Measurements from ENCODE around the gene SPCS1. TPM values are rescaled to one million over a fixed set of nuclear protein-coding genes. Genes with fewer than 3 reads are reported as not detected.
A peak's percentile ranks its signal among the peaks of the same experiment; 100 is the strongest.

The SPCS1 gene
- total and polyA plus RNA-seq, 8 donors = 0.58 to 332 (median 84.8) TPM

DNA sequence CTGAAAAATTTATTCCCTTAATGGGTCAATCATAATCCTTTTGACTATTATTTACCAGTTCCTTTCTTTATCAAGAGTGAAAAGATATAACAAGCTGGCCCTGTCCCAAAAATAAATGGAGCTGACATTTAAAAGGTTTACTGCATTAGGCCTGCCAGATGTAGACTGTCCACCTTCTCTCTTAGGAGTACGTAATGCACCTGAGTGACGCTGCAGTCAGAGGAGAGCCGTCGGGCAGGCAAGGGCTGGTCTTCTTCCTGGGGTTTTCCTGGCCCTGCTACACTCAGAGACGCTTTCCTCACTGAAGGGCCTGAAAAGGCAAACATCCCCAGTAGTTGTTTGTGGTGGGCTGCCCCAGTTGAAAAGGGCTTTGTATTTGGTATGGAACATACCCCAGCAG, 37.2 kb downstream of the SPCS1 start:
- Histone ChIP-seq H3K4me3 (no peak overlapping the region), H3K27ac (peak overlapping the region; percentile 19 to 58 (median 43)), H3K4me1 (no peaks in the 10 kb centered on the region), H3K9me3 (no peaks in the 10 kb centered on the region), H3K36me3 (peaks cover 40 to 100% (median 100%) of the 10 kb centered on the region in 4 donors), H3K27me3 (no peaks in the 10 kb centered on the region)
- intact Hi-C loops (cut with DNase I; ENCODE audit: low total_unique reads) = loop anchor here (10.0 kb wide), 1 partner anchor 332 kb away; no protein-coding TSS in a partner anchor
- DNase-seq = peak in 1 of 2 donors; percentile 48
- TF ChIP-seq EP300 (IDR thresholded peaks at IDR 0.05) (no peak), POLR2AphosphoS5 (IDR thresholded peaks at IDR 0.05) (no peak), POLR2A (IDR thresholded peaks at IDR 0.05) (no peak)
- 34 to 46% (median 42%) methylated on average over 5 of the region's 5 CpGs for WGBS, 5 donors

- no peaks in the 10 kb centered on the region for H3K4me1 ChIP-seq
- H3K27ac ChIP-seq = peak overlapping the region in 4 of 5 donors; percentile 19 to 58 (median 37)
- intact Hi-C loops (cut with DNase I; ENCODE audit: low total_unique reads) = loop anchor here (10.0 kb wide), 1 partner anchor 331 kb away; no protein-coding TSS in a partner anchor
- H3K9me3 ChIP-seq = no peaks in the 10 kb centered on the region
- no peak overlapping the region for H3K4me3 ChIP-seq
- TF ChIP-seq EP300 (IDR thresholded peaks at IDR 0.05) (no peak), POLR2A (IDR thresholded peaks at IDR 0.05) (no peak), CTCF (IDR thresholded peaks at IDR 0.05) (no peak)
- H3K27me3 ChIP-seq = no peaks in the 10 kb centered on the region
- WGBS, 5 donors = 64 to 90% (median 71%) methylated on average over 2 of the region's 2 CpGs
- DNase-seq = no peak
- H3K36me3 ChIP-seq = peaks cover 40 to 100% (median 99%) of the 10 kb centered on the region in 4 donors
Observed at GRCh38 chr3:52743721-52744120, 37.8 kb downstream of the SPCS1 start.

DNA sequence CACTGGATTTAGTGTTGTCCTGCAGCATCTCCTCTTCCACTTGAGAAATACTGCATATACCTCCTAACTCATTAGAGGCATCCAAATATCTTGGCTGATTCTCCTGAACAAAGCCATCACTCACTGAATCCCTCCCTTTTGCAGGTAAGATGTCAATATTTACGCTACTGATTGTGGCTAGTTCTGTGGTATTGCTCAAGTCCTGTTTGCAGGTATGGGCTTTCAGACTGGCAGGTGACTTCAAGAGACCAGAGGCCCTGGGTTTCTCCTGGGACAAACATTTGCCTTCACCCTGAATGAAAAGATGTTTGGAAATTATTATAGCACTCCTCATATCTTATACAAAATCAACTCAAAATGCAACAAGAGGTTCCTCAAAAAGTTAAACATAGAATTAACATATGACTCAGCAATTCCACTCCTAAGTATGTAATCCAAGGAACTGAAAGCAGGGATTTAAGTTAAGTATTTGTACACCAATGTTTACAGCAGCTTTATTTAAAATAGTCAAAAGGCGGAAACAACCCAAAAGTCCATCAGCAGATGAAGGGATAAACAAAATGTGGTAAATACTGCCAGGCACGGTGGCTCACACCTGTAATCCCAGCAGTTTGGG, 46.2 kb downstream of the SPCS1 start:
- no peak for DNase-seq
- peaks cover 38 to 97% (median 94%) of the 10 kb centered on the region in 4 donors for H3K36me3 ChIP-seq
- no peaks in the 10 kb centered on the region for H3K27me3 ChIP-seq
- peaks cover 0 to 10% (median 3%) of the 10 kb centered on the region in 4 donors for H3K4me1 ChIP-seq
- peak overlapping the region in 2 of 5 donors; percentile 35 to 46 for H3K27ac ChIP-seq
- H3K4me3 ChIP-seq = no peak overlapping the region
- TF ChIP-seq EP300 (IDR thresholded peaks at IDR 0.05) (no peak), POLR2AphosphoS5 (IDR thresholded peaks at IDR 0.05) (peak in 1 of 3 donors; percentile 42)
- 61 to 75% (median 65%) methylated on average over 3 of the region's 3 CpGs for WGBS, 5 donors
- intact Hi-C loops (cut with DNase I; ENCODE audit: low total_unique reads) = no loop called here
- H3K9me3 ChIP-seq = no peaks in the 10 kb centered on the region

GRCh38 chr3:52754373-52754772, 48.5 kb downstream of the SPCS1 start:
- Histone ChIP-seq H3K27ac (no peak overlapping the region), H3K27me3 (no peaks in the 10 kb centered on the region), H3K9me3 (no peaks in the 10 kb centered on the region), H3K4me3 (no peak overlapping the region), H3K36me3 (peaks cover 36 to 98% (median 94%) of the 10 kb centered on the region in 4 donors), H3K4me1 (peaks cover 0 to 10% (median 3%) of the 10 kb centered on the region in 4 donors)
- intact Hi-C loops (cut with DNase I; ENCODE audit: low total_unique reads) = no loop called here
- no peak for TF ChIP-seq POLR2AphosphoS5 (IDR thresholded peaks at IDR 0.05)
- no peak for TF ChIP-seq POLR2A (IDR thresholded peaks at IDR 0.05)
- TF ChIP-seq EP300 (IDR thresholded peaks at IDR 0.05) = no peak
- TF ChIP-seq CTCF (IDR thresholded peaks at IDR 0.05) = no peak
- DNase-seq = no peak
- 92 to 97% (median 95%) methylated on average over 4 of the region's 4 CpGs for WGBS, 5 donors

DNA sequence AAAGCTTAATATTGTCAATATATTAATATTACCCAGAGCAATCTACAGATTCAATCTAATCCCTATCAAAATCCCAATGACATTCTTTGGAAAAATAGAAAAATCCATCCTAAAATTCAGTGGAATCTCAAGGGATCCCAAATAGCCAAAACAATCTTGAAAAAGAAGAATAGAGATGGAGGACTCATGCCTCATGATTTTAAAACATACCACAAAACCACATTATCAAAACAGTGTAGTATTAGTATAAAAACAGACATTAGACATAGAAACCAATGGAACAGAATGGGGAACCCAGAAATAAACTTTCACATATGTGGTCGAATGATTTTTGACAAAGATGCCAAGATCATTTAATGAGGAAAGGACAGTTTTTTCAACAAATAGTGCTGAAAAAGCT, 50.2 kb downstream of the SPCS1 start:
- TF ChIP-seq EP300 (IDR thresholded peaks at IDR 0.05) (no peak), POLR2A (IDR thresholded peaks at IDR 0.05) (no peak), POLR2AphosphoS5 (IDR thresholded peaks at IDR 0.05) (no peak), CTCF (IDR thresholded peaks at IDR 0.05) (no peak)
- Histone ChIP-seq H3K4me1 (peaks cover 0 to 10% (median 3%) of the 10 kb centered on the region in 4 donors), H3K9me3 (no peaks in the 10 kb centered on the region), H3K27ac (no peak overlapping the region), H3K27me3 (no peaks in the 10 kb centered on the region), H3K36me3 (peaks cover 29 to 98% (median 94%) of the 10 kb centered on the region in 4 donors), H3K4me3 (no peak overlapping the region)
- intact Hi-C loops (cut with DNase I; ENCODE audit: low total_unique reads) = no loop called here
- no peak for DNase-seq
- 93 to 97% (median 95%) methylated on average over 1 of the region's 1 CpG for WGBS, 5 donors

Small RNAs within 50 kb of the gene (small RNA-seq; reads per million reads assigned to genes)
- 0 reads per million in 4 donors for gene AC006254.2
- 4,850 to 17,577 (median 6,137) reads per million in 4 donors for gene RF00569
- gene RF01183 = 0 reads per million in 4 donors
- 0 to 0.15 (median 0) reads per million in 4 donors for gene SNORD19
- gene SNORD19B = 0 reads per million in 4 donors
- gene SNORD69 = 4,736 to 8,950 (median 5,844) reads per million in 4 donors

Other genes with a start within 250 kb of the SPCS1 start
- 100 to 1,000 TPM in 2 of 5 donors, 10 to 100 TPM in 3; 51.6 to 295 (median 79.9) TPM for gene STAB1, start 210.8 kb upstream of the SPCS1 start, total RNA-seq
- gene STAB1, start 210.8 kb upstream of the SPCS1 start, polyA plus RNA-seq = 10 to 100 TPM; 33.7 to 55.3 (median 48.6) TPM
- 10 to 100 TPM in 4 of 5 donors, 1 to 10 TPM in 1; 4.6 to 26.8 (median 19.5) TPM for gene NT5DC2, start 172.2 kb upstream of the SPCS1 start, total RNA-seq
- gene NT5DC2, start 172.2 kb upstream of the SPCS1 start, polyA plus RNA-seq = 10 to 100 TPM; 15.6 to 56.2 (median 27.7) TPM
- gene UQCC5, start 169.5 kb upstream of the SPCS1 start, total RNA-seq = 10 to 100 TPM in 1 of 5 donors, 1 to 10 TPM in 2, not detected in 2; 1.3 to 26.3 (median 2.8) TPM
- gene UQCC5, start 169.5 kb upstream of the SPCS1 start, polyA plus RNA-seq = 10 to 100 TPM; 22.7 to 58.5 (median 25.3) TPM
- gene PBRM1, start 20.2 kb upstream of the SPCS1 start, total RNA-seq = 100 to 1,000 TPM in 3 of 5 donors, 10 to 100 TPM in 2; 55.0 to 130 (median 105) TPM
- 1 to 10 TPM; 6.0 to 8.4 (median 7.8) TPM for gene PBRM1, start 20.2 kb upstream of the SPCS1 start, polyA plus RNA-seq
- 100 to 1,000 TPM in 1 of 5 donors, 10 to 100 TPM in 3, 1 to 10 TPM in 1; 5.8 to 114 (median 88.9) TPM for gene GNL3, start 20.1 kb upstream of the SPCS1 start, total RNA-seq
- gene GNL3, start 20.1 kb upstream of the SPCS1 start, polyA plus RNA-seq = 10 to 100 TPM; 37.9 to 69.1 (median 55.3) TPM
- 10 to 100 TPM in 4 of 5 donors, 1 to 10 TPM in 1; 9.4 to 81.9 (median 23.5) TPM for gene GLT8D1, start 315 bp upstream of the SPCS1 start, total RNA-seq
- gene GLT8D1, start 315 bp upstream of the SPCS1 start, polyA plus RNA-seq = 10 to 100 TPM; 19.9 to 29.8 (median 24.7) TPM
- 10 to 100 TPM in 4 of 5 donors, 1 to 10 TPM in 1; 7.1 to 30.7 (median 24.2) TPM for gene NEK4, start 64.8 kb downstream of the SPCS1 start, total RNA-seq
- gene NEK4, start 64.8 kb downstream of the SPCS1 start, polyA plus RNA-seq = 1 to 10 TPM; 4.3 to 8.2 (median 6.3) TPM
- not detected for gene ITIH1, start 71.5 kb downstream of the SPCS1 start, total RNA-seq
- 1 to 10 TPM in 1 of 3 donors, not detected in 2; 1.9 TPM for gene ITIH1, start 71.5 kb downstream of the SPCS1 start, polyA plus RNA-seq
- 100 to 1,000 TPM in 1 of 5 donors, 1 to 10 TPM in 3, not detected in 1; 1.1 to 210 (median 6.4) TPM for gene ITIH3, start 88.7 kb downstream of the SPCS1 start, total RNA-seq
- 10 to 100 TPM in 1 of 3 donors, under 1 TPM in 1, not detected in 1; 0.19 to 14.4 TPM for gene ITIH3, start 88.7 kb downstream of the SPCS1 start, polyA plus RNA-seq
- gene ITIH4, start 124.6 kb downstream of the SPCS1 start, total RNA-seq = 100 to 1,000 TPM in 1 of 5 donors, 10 to 100 TPM in 2, 1 to 10 TPM in 2; 1.7 to 300 (median 20.9) TPM
- gene ITIH4, start 124.6 kb downstream of the SPCS1 start, polyA plus RNA-seq = 10 to 100 TPM in 2 of 3 donors, 1 to 10 TPM in 1; 7.1 to 41.7 (median 16.2) TPM
- gene MUSTN1, start 128.9 kb downstream of the SPCS1 start, total RNA-seq = 10 to 100 TPM in 1 of 5 donors, 1 to 10 TPM in 2, not detected in 2; 1.8 to 24.1 (median 4.5) TPM
- 10 to 100 TPM; 12.9 to 45.5 (median 17.9) TPM for gene MUSTN1, start 128.9 kb downstream of the SPCS1 start, polyA plus RNA-seq
- 100 to 1,000 TPM in 1 of 5 donors, 10 to 100 TPM in 3, 1 to 10 TPM in 1; 10.0 to 121 (median 20.1) TPM for gene STIMATE, start 191.4 kb downstream of the SPCS1 start, total RNA-seq
- 10 to 100 TPM in 1 of 3 donors, 1 to 10 TPM in 2; 4.9 to 13.3 (median 5.1) TPM for gene STIMATE, start 191.4 kb downstream of the SPCS1 start, polyA plus RNA-seq